Stimulated activated naive CD8-positive, alpha-beta T cell treated with anti-CD3 and anti-CD28 coated beads, Interleukin-15, amount 100 ng/mL, for 72 hours (primary cell): ENCODE measurements around the gene OGDH.
A peak's percentile ranks its signal among the peaks of the same experiment; 100 is the strongest.

Experiments used
- ATAC-seq: fragments of 150-1000 bp; cut with Tn5 transposase; 2 replicates; pipeline ENCODE4 v1.10.0; 2021; ENCODE audit warnings: mild to moderate bottlenecking, moderate library complexity
- DNase-seq, 2 donors: peaks; one replicate each; pipeline ENCODE4 v3.0.0; 2021 to 2022
- H3K27ac Mint-ChIP-seq, 2 donors: one replicate each; pipeline ENCODE4 v1.8.0; 2022; ENCODE audit warnings: mild to moderate bottlenecking in 2 of 2, mixed read lengths in 2 of 2, moderate library complexity in 2 of 2
- H3K27me3 Mint-ChIP-seq: one replicate; pipeline ENCODE4 v1.8.0; 2022; ENCODE audit warnings: mixed read lengths
- H3K4me1 Mint-ChIP-seq: one replicate; pipeline ENCODE4 v1.8.0; 2022; ENCODE audit warnings: mild to moderate bottlenecking, mixed read lengths
- H3K4me3 Mint-ChIP-seq, 2 donors: one replicate each; pipeline ENCODE4 v1.8.0; 2022; ENCODE audit warnings: mild to moderate bottlenecking in 2 of 2, mixed read lengths in 2 of 2, moderate library complexity in 1 of 2
- H3K9me3 Mint-ChIP-seq, 2 donors: one replicate each; pipeline ENCODE4 v1.8.0; 2022; ENCODE audit warnings: mixed read lengths in 2 of 2

OGDH gene

GRCh38 chr7:44636926-44637325, 30.5 kb downstream of the OGDH start:
- peaks cover 96% of the 10 kb centered on the region for H3K4me1 Mint-ChIP-seq
- peak overlapping the region in 1 of 2 donors; percentile 5 for H3K4me3 Mint-ChIP-seq
- peak overlapping the region in 1 of 2 donors; percentile 47 for H3K27ac Mint-ChIP-seq
- DNase-seq (no peak), ATAC-seq (no peak)
- no peaks in the 10 kb centered on the region for H3K9me3 Mint-ChIP-seq
- no peaks in the 10 kb centered on the region for H3K27me3 Mint-ChIP-seq

GRCh38 chr7:44637788-44638594, 31.6 kb downstream of the OGDH start:
- H3K4me1 Mint-ChIP-seq: peaks cover 87% of the 10 kb centered on the region
- ATAC-seq: peak; percentile 80
- H3K4me3 Mint-ChIP-seq: peak overlapping the region; percentile 88 to 89
- H3K9me3 Mint-ChIP-seq: no peaks in the 10 kb centered on the region
- H3K27ac Mint-ChIP-seq: peak overlapping the region; percentile 99 to 100
- no peaks in the 10 kb centered on the region for H3K27me3 Mint-ChIP-seq
- peak; percentile 64 to 80 for DNase-seq

GRCh38 chr7:44638611-44639557, 32.5 kb downstream of the OGDH start:
- Mint-ChIP-seq H3K27ac (peak overlapping the region; percentile 99 to 100), H3K4me3 (peak overlapping the region; percentile 88 to 89), H3K9me3 (no peaks in the 10 kb centered on the region), H3K27me3 (no peaks in the 10 kb centered on the region), H3K4me1 (peaks cover 78% of the 10 kb centered on the region)
- DNase-seq (peak; percentile 72 to 87), ATAC-seq (peak; percentile 87)

- peaks cover 69% of the 10 kb centered on the region for H3K4me1 Mint-ChIP-seq
- ATAC-seq: no peak
- H3K4me3 Mint-ChIP-seq: peak overlapping the region; percentile 88 to 89
- no peaks in the 10 kb centered on the region for H3K9me3 Mint-ChIP-seq
- no peak for DNase-seq
- H3K27me3 Mint-ChIP-seq: no peaks in the 10 kb centered on the region
- H3K27ac Mint-ChIP-seq: peak overlapping the region; percentile 99 to 100
These were observed 33.4 kb downstream of the OGDH start for GRCh38 chr7:44639671-44640321.

- no peaks in the 10 kb centered on the region for H3K9me3 Mint-ChIP-seq
- no peaks in the 10 kb centered on the region for H3K27me3 Mint-ChIP-seq
- H3K4me3 Mint-ChIP-seq: no peak overlapping the region
- ATAC-seq (no peak), DNase-seq (no peak)
- no peak overlapping the region for H3K27ac Mint-ChIP-seq
- peaks cover 35% of the 10 kb centered on the region for H3K4me1 Mint-ChIP-seq
These were observed 36.8 kb downstream of the OGDH start for GRCh38 chr7:44643206-44643605.

GRCh38 chr7:44645254-44645653, 38.8 kb downstream of the OGDH start:
- peak overlapping the region in 1 of 2 donors; percentile 2 for H3K27ac Mint-ChIP-seq
- no peak for ATAC-seq

GRCh38 chr7:44645696-44646095, 39.3 kb downstream of the OGDH start:
- DNase-seq: no peak
- ATAC-seq: no peak
- Mint-ChIP-seq H3K27me3 (no peaks in the 10 kb centered on the region), H3K4me1 (peaks cover 10% of the 10 kb centered on the region), H3K27ac (no peak overlapping the region), H3K4me3 (no peak overlapping the region), H3K9me3 (no peaks in the 10 kb centered on the region)

More at GRCh38 chr7:44645254-44645653, 38.8 kb downstream of the OGDH start:
- no peak for DNase-seq
- Mint-ChIP-seq H3K4me3 (no peak overlapping the region), H3K4me1 (peaks cover 15% of the 10 kb centered on the region), H3K9me3 (no peaks in the 10 kb centered on the region), H3K27me3 (no peaks in the 10 kb centered on the region)

- no peak overlapping the region for H3K27ac Mint-ChIP-seq
- peaks cover 8% of the 10 kb centered on the region for H3K4me1 Mint-ChIP-seq
- no peaks in the 10 kb centered on the region for H3K27me3 Mint-ChIP-seq
- ATAC-seq (no peak), DNase-seq (no peak)
- H3K9me3 Mint-ChIP-seq: no peaks in the 10 kb centered on the region
- H3K4me3 Mint-ChIP-seq: no peak overlapping the region
These were observed 39.9 kb downstream of the OGDH start for GRCh38 chr7:44646176-44646920.

GRCh38 chr7:44646921-44647636, 40.7 kb downstream of the OGDH start:
- ATAC-seq (no peak), DNase-seq (no peak)
- no peaks in the 10 kb centered on the region for H3K27me3 Mint-ChIP-seq
- H3K9me3 Mint-ChIP-seq: no peaks in the 10 kb centered on the region
- no peak overlapping the region for H3K4me3 Mint-ChIP-seq
- H3K27ac Mint-ChIP-seq: no peak overlapping the region
- H3K4me1 Mint-ChIP-seq: peaks cover under 1% of the 10 kb centered on the region

- no peaks in the 10 kb centered on the region for H3K27me3 Mint-ChIP-seq
- H3K4me1 Mint-ChIP-seq: no peaks in the 10 kb centered on the region
- no peaks in the 10 kb centered on the region for H3K9me3 Mint-ChIP-seq
- no peak for ATAC-seq
- no peak overlapping the region for H3K4me3 Mint-ChIP-seq
- no peak for DNase-seq
- peak overlapping the region in 1 of 2 donors; percentile 46 for H3K27ac Mint-ChIP-seq
These were observed 41.7 kb downstream of the OGDH start for GRCh38 chr7:44647981-44648714.

GRCh38 chr7:44650242-44650641, 43.8 kb downstream of the OGDH start:
- Mint-ChIP-seq H3K27ac (no peak overlapping the region), H3K4me3 (no peak overlapping the region), H3K27me3 (no peaks in the 10 kb centered on the region), H3K4me1 (no peaks in the 10 kb centered on the region), H3K9me3 (no peaks in the 10 kb centered on the region)
- no peak for DNase-seq
- ATAC-seq: no peak

GRCh38 chr7:44650772-44651171, 44.3 kb downstream of the OGDH start:
- Mint-ChIP-seq H3K4me1 (no peaks in the 10 kb centered on the region), H3K4me3 (no peak overlapping the region), H3K27ac (no peak overlapping the region), H3K9me3 (no peaks in the 10 kb centered on the region), H3K27me3 (no peaks in the 10 kb centered on the region)
- no peak for DNase-seq
- ATAC-seq: no peak

- Mint-ChIP-seq H3K27me3 (no peaks in the 10 kb centered on the region), H3K9me3 (peaks cover 1 to 2% of the 10 kb centered on the region in 2 donors), H3K4me1 (peaks cover 4% of the 10 kb centered on the region), H3K27ac (peak overlapping the region in 1 of 2 donors; percentile 33), H3K4me3 (no peak overlapping the region)
- no peak for ATAC-seq
- no peak for DNase-seq
These were observed 46.1 kb downstream of the OGDH start for GRCh38 chr7:44652535-44652934.
